Measurements from ENCODE around the gene AKT2.

AKT2 gene

DNA sequence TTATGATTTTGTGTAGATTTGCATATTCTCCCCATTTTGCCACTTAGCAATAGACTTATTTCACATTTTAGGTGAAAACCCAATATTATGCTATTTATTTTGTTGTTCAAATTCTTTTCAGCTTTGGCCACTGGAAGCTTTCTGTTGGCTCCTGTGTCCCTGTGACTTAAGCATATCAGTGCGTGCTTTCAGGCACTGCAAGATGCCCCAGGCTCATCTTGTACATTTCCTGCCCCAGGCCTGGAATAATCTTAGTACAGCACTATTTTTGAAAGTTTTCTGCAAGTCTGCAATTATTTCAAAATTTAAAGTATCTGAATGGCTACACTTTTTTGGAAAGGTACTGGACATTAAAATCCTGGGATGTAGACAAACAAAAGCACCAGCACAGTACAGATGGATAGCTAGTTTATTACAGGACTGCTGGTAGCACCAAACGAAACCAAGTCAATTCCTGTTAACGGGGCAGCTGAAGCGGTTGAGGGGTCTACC lies 55.2 kb downstream of the AKT2 start:
- Histone ChIP-seq H3K9ac (ENCODE audit: low read depth, low read length, poor library complexity, severe bottlenecking) (no peak overlapping the region), H4K20me1 (ENCODE audit: insufficient read depth, low read length, poor library complexity, severe bottlenecking) (no peaks in the 10 kb centered on the region), H3K36me3 (ENCODE audit: insufficient read depth, low read length) (peaks cover 18% of the 10 kb centered on the region; the same call in 1 of the 2 replicates), H3K27me3 (ENCODE audit: insufficient read depth, low read length, poor library complexity, severe bottlenecking) (no peaks in the 10 kb centered on the region), H3K79me2 (ENCODE audit: insufficient read depth, low read length) (no peaks in the 10 kb centered on the region), H3K4me3 (ENCODE audit: low read length, poor library complexity, severe bottlenecking) (no peak overlapping the region), H3K4me2 (ENCODE audit: low read depth, low read length, poor library complexity, severe bottlenecking) (no peak overlapping the region), H3K4me1 (ENCODE audit: insufficient read depth, low read length, poor library complexity, severe bottlenecking) (no peaks in the 10 kb centered on the region), H3K9me2 (replicated peaks; ENCODE audit: low read depth, low read length) (no peaks in the 10 kb centered on the region), H2AFZ (ENCODE audit: low read length) (no peak overlapping the region), H3K9me3 (ENCODE audit: insufficient read depth, low read depth, low read length) (no peaks in the 10 kb centered on the region), H3F3A (ENCODE audit: low read depth) (no peaks in the 10 kb centered on the region)
- TF ChIP-seq EZH2phosphoT487 (IDR thresholded peaks at IDR 0.05; ENCODE audit: borderline replicate concordance) = no peak
- TF ChIP-seq, protein P1, sequence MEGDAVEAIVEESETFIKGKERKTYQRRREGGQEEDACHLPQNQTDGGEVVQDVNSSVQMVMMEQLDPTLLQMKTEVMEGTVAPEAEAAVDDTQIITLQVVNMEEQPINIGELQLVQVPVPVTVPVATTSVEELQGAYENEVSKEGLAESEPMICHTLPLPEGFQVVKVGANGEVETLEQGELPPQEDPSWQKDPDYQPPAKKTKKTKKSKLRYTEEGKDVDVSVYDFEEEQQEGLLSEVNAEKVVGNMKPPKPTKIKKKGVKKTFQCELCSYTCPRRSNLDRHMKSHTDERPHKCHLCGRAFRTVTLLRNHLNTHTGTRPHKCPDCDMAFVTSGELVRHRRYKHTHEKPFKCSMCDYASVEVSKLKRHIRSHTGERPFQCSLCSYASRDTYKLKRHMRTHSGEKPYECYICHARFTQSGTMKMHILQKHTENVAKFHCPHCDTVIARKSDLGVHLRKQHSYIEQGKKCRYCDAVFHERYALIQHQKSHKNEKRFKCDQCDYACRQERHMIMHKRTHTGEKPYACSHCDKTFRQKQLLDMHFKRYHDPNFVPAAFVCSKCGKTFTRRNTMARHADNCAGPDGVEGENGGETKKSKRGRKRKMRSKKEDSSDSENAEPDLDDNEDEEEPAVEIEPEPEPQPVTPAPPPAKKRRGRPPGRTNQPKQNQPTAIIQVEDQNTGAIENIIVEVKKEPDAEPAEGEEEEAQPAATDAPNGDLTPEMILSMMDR (conservative IDR thresholded peaks at IDR 0.05; ENCODE audit: low read length) = no peak

DNA sequence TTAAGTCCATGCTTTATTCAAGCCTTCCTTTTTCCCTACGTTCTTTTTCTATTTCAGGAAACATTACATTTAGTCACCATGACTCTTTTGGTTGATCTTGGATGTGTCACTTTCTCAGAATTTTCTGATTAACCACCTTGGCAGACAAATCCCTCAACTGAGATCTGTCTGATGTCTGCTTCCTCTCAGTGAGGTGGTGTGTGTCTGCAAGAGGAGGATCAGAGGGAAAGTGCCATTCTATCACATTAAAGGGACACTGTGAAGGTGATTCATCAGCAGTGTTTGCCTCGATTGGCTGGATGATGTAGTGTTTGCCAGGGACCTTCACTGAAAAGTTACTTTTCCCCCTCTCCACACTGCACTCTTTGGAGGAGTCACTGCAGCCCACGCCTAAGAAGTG lies 55.7 kb downstream of the AKT2 start:
- Histone ChIP-seq H3K4me2 (ENCODE audit: low read depth, low read length, poor library complexity, severe bottlenecking) (no peak overlapping the region), H2AFZ (ENCODE audit: low read length) (no peak overlapping the region), H3K9ac (ENCODE audit: low read depth, low read length, poor library complexity, severe bottlenecking) (no peak overlapping the region), H4K20me1 (ENCODE audit: insufficient read depth, low read length, poor library complexity, severe bottlenecking) (no peaks in the 10 kb centered on the region), H3K9me2 (replicated peaks; ENCODE audit: low read depth, low read length) (no peaks in the 10 kb centered on the region), H3K4me1 (ENCODE audit: insufficient read depth, low read length, poor library complexity, severe bottlenecking) (no peaks in the 10 kb centered on the region), H3F3A (ENCODE audit: low read depth) (no peaks in the 10 kb centered on the region), H3K4me3 (ENCODE audit: low read length, poor library complexity, severe bottlenecking) (no peak overlapping the region), H3K79me2 (ENCODE audit: insufficient read depth, low read length) (no peaks in the 10 kb centered on the region), H3K9me3 (ENCODE audit: insufficient read depth, low read depth, low read length) (no peaks in the 10 kb centered on the region), H3K27me3 (ENCODE audit: insufficient read depth, low read length, poor library complexity, severe bottlenecking) (no peaks in the 10 kb centered on the region), H3K36me3 (ENCODE audit: insufficient read depth, low read length) (peaks cover 13% of the 10 kb centered on the region; the same call in 1 of the 2 replicates)
- TF ChIP-seq, protein P1 (conservative IDR thresholded peaks at IDR 0.05; ENCODE audit: low read length) = no peak
- TF ChIP-seq EZH2phosphoT487 (IDR thresholded peaks at IDR 0.05; ENCODE audit: borderline replicate concordance) = no peak

DNA sequence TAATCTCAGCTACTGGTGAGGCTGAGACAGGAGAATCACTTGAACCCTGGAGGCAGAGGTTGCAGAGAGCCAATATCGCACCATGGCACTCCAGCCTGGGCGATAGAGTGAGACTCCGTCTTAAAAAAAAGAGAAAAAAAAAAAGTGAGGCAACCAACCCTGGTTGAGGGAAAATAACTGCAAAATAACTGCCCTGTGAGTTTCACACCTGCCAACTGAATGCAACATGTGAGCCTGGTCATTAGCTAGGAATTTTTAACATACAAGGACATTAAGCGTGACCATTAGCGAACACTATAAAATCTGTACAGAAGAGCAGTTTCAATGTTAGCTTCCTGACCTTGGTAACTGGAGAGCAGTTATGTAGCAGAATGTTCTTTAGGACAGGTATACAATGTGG lies 56.3 kb downstream of the AKT2 start:
- Histone ChIP-seq H3K4me2 (ENCODE audit: low read depth, low read length, poor library complexity, severe bottlenecking) (no peak overlapping the region), H3K4me3 (ENCODE audit: low read length, poor library complexity, severe bottlenecking) (no peak overlapping the region), H2AFZ (ENCODE audit: low read length) (no peak overlapping the region), H3F3A (ENCODE audit: low read depth) (no peaks in the 10 kb centered on the region), H3K9ac (ENCODE audit: low read depth, low read length, poor library complexity, severe bottlenecking) (no peak overlapping the region), H3K9me3 (ENCODE audit: insufficient read depth, low read depth, low read length) (no peaks in the 10 kb centered on the region), H3K36me3 (ENCODE audit: insufficient read depth, low read length) (peaks cover 11% of the 10 kb centered on the region; the same call in 1 of the 2 replicates), H3K79me2 (ENCODE audit: insufficient read depth, low read length) (no peaks in the 10 kb centered on the region), H3K4me1 (ENCODE audit: insufficient read depth, low read length, poor library complexity, severe bottlenecking) (no peaks in the 10 kb centered on the region), H3K9me2 (replicated peaks; ENCODE audit: low read depth, low read length) (no peaks in the 10 kb centered on the region), H4K20me1 (ENCODE audit: insufficient read depth, low read length, poor library complexity, severe bottlenecking) (no peaks in the 10 kb centered on the region), H3K27me3 (ENCODE audit: insufficient read depth, low read length, poor library complexity, severe bottlenecking) (no peaks in the 10 kb centered on the region)
- TF ChIP-seq, protein P1 (conservative IDR thresholded peaks at IDR 0.05; ENCODE audit: low read length) = no peak
- TF ChIP-seq EZH2phosphoT487 (IDR thresholded peaks at IDR 0.05; ENCODE audit: borderline replicate concordance) = no peak

Data from Loucy (cell line).